Measurements from ENCODE around the gene EPYC. TPM values are rescaled to one million over a fixed set of nuclear protein-coding genes. Genes with fewer than 3 reads are reported as not detected.

EPYC gene
- total and polyA plus RNA-seq, 2 donors (not counting 1 experiment from before 2014, with no cell fraction given): not detected

- no peak for DNase-seq
- TF ChIP-seq CTCF (IDR thresholded peaks at IDR 0.05) (no peak), EZH2 (IDR thresholded peaks at IDR 0.05; ENCODE audit: borderline replicate concordance, insufficient read depth, low read depth, low read length, poor library complexity, severe bottlenecking) (no peak)
- Mint-ChIP-seq H3K27me3 (peaks cover 6% of the 10 kb centered on the region), H3K9me3 (ENCODE audit: insufficient read depth) (no peaks in the 10 kb centered on the region), H3K4me1 (no peaks in the 10 kb centered on the region), H3K27ac (no peak overlapping the region), H3K4me3 (no peak overlapping the region)
- H4K20me1 ChIP-seq (ENCODE audit: control insufficient read depth, insufficient read depth, low read length, poor library complexity, severe bottlenecking): no peaks in the 10 kb centered on the region
- no peak overlapping the region for H3K27ac ChIP-seq (ENCODE audit: low read length in 2 of 2)
- H3K4me3 ChIP-seq (ENCODE audit: control extremely low read depth in 1 of 5, extremely low read depth in 1 of 5, insufficient read depth in 1 of 5, low read depth in 2 of 5, low read length in 4 of 5): no peak overlapping the region
- ATAC-seq (ENCODE audit: low read depth): no peak
- H3K9ac ChIP-seq (ENCODE audit: low read length): no peak overlapping the region
- no peaks in the 10 kb centered on the region for H3K36me3 ChIP-seq (replicated peaks in 1 of 2; ENCODE audit: control extremely low read depth in 1 of 2, control insufficient read depth in 1 of 2, extremely low read depth in 1 of 2, insufficient read depth in 2 of 2, low read length in 1 of 2)
- peaks cover 0 to 16% (median 0%) of the 10 kb centered on the region in 3 donors for H3K9me3 ChIP-seq (ENCODE audit: control extremely low read depth in 1 of 3, control insufficient read depth in 2 of 3, insufficient read depth in 1 of 3, low read length in 2 of 3)
- ChIA-PET POLR2A (no interaction called here), CTCF (interaction anchor here (0.8 kb wide), 1 partner anchor 11 kb away, joined by 4 read pairs; no protein-coding TSS in a partner anchor)
- no peaks in the 10 kb centered on the region for H3K27me3 ChIP-seq (replicated peaks in 1 of 4; ENCODE audit: control extremely low read depth in 1 of 4, control insufficient read depth in 3 of 4, insufficient read depth in 4 of 4, low read length in 3 of 4)
- no peaks in the 10 kb centered on the region for H3K79me2 ChIP-seq (ENCODE audit: control insufficient read depth, insufficient read depth, low read length)
- no peak overlapping the region for H3K4me2 ChIP-seq (replicated peaks; ENCODE audit: low read depth, low read length, poor library complexity, severe bottlenecking)
- intact Hi-C loops (cut with micrococcal nuclease): no loop called here
- no peak overlapping the region for H2AFZ ChIP-seq (ENCODE audit: insufficient read depth, low read depth, low read length, poor library complexity, severe bottlenecking)
- H3K4me1 ChIP-seq (ENCODE audit: control insufficient read depth in 2 of 2, insufficient read depth in 2 of 2, low read length in 2 of 2): no peaks in the 10 kb centered on the region
Observed at GRCh38 chr12:90951432-90952105, 53.2 kb downstream of the EPYC start.

- intact Hi-C loops (cut with micrococcal nuclease): loop anchor here (10.0 kb wide), 1 partner anchor 1483 kb away; no protein-coding TSS in a partner anchor
- no peak overlapping the region for H3K9ac ChIP-seq (ENCODE audit: low read length)
- no peak overlapping the region for H3K27ac ChIP-seq (ENCODE audit: low read length in 2 of 2)
- Mint-ChIP-seq H3K9me3 (ENCODE audit: insufficient read depth) (no peaks in the 10 kb centered on the region), H3K27me3 (peaks cover 4% of the 10 kb centered on the region), H3K27ac (no peak overlapping the region), H3K4me1 (no peaks in the 10 kb centered on the region), H3K4me3 (no peak overlapping the region)
- DNase-seq (no peak), ATAC-seq (ENCODE audit: low read depth) (no peak)
- POLR2A ChIA-PET: no interaction called here
- no peak overlapping the region for H2AFZ ChIP-seq (ENCODE audit: insufficient read depth, low read depth, low read length, poor library complexity, severe bottlenecking)
- no peak overlapping the region for H3K4me2 ChIP-seq (replicated peaks; ENCODE audit: low read depth, low read length, poor library complexity, severe bottlenecking)
- CTCF ChIA-PET: interaction anchor here (5.6 kb wide), 1 partner anchor 11 kb away, joined by 22 read pairs; no protein-coding TSS in a partner anchor
- no peaks in the 10 kb centered on the region for H3K27me3 ChIP-seq (replicated peaks in 1 of 4; ENCODE audit: control extremely low read depth in 1 of 4, control insufficient read depth in 3 of 4, insufficient read depth in 4 of 4, low read length in 3 of 4)
- H3K9me3 ChIP-seq (ENCODE audit: control extremely low read depth in 1 of 3, control insufficient read depth in 2 of 3, insufficient read depth in 1 of 3, low read length in 2 of 3): no peaks in the 10 kb centered on the region
- WGBS (ENCODE audit: insufficient coverage): 93% methylated on average over 6 of the region's 7 CpGs
- no peaks in the 10 kb centered on the region for H4K20me1 ChIP-seq (ENCODE audit: control insufficient read depth, insufficient read depth, low read length, poor library complexity, severe bottlenecking)
- TF ChIP-seq CTCF (IDR thresholded peaks at IDR 0.05): no peak
- no peak for TF ChIP-seq EZH2 (IDR thresholded peaks at IDR 0.05; ENCODE audit: borderline replicate concordance, insufficient read depth, low read depth, low read length, poor library complexity, severe bottlenecking)
- H3K79me2 ChIP-seq (ENCODE audit: control insufficient read depth, insufficient read depth, low read length): no peaks in the 10 kb centered on the region
- H3K36me3 ChIP-seq (replicated peaks in 1 of 2; ENCODE audit: control extremely low read depth in 1 of 2, control insufficient read depth in 1 of 2, extremely low read depth in 1 of 2, insufficient read depth in 2 of 2, low read length in 1 of 2): no peaks in the 10 kb centered on the region
- H3K4me1 ChIP-seq (ENCODE audit: control insufficient read depth in 2 of 2, insufficient read depth in 2 of 2, low read length in 2 of 2): no peaks in the 10 kb centered on the region
- no peak overlapping the region for H3K4me3 ChIP-seq (ENCODE audit: control extremely low read depth in 1 of 5, extremely low read depth in 1 of 5, insufficient read depth in 1 of 5, low read depth in 2 of 5, low read length in 4 of 5)
Observed at GRCh38 chr12:90947869-90948268, 56.9 kb downstream of the EPYC start.
